Vagina (tissue), 1 donor: ENCODE data around the gene CAV3. TPM values are rescaled to one million over a fixed set of nuclear protein-coding genes. Genes with fewer than 3 reads are reported as not detected.

ENCODE experiments used
- total RNA-seq: library from RNA; depleted of rRNA; stranded (reverse); fragments of >200 nt; gene quantifications from one replicate; pipeline ENCODE4 v1.2.3, GENCODE V29; 2016

CAV3 gene
- total RNA-seq, 1 donor from 2014 or later = not detected

Other genes starting within 250 kb of the CAV3 start
- gene LMCD1, start 232.0 kb upstream of the CAV3 start, total RNA-seq = 78.3 TPM
- not detected for gene SSUH2, start 89.0 kb upstream of the CAV3 start, total RNA-seq
- 0.25 TPM for gene OXTR, start 35.8 kb downstream of the CAV3 start, total RNA-seq
- 35.4 TPM for gene RAD18, start 229.7 kb downstream of the CAV3 start, total RNA-seq